ENCODE results near the gene MGA. TPM values are rescaled to one million over a fixed set of nuclear protein-coding genes. Genes with fewer than 3 reads are reported as not detected.

Gene MGA
- total RNA-seq, 1 donor from 2014 or later, result 25.3 TPM

GRCh38 chr15:41801850-41802455 lies 141.7 kb downstream of the MGA start:
- Histone ChIP-seq H3K27ac (no peak overlapping the region), H3K4me1 (peaks cover 0 to 16% of the 10 kb centered on the region in 2 donors), H3K36me3 (peaks cover 8 to 18% of the 10 kb centered on the region in 2 donors), H3K4me3 (no peak overlapping the region), H3K27me3 (no peaks in the 10 kb centered on the region), H3K9me3 (no peaks in the 10 kb centered on the region)
- intact Hi-C loops (cut with DNase I), result no loop called here
- no peak for TF ChIP-seq CTCF (IDR thresholded peaks at IDR 0.05)
- no peak for DNase-seq (ENCODE audit: low spot score in 2 of 2)

GRCh38 chr15:41804361-41804760 lies 144.2 kb downstream of the MGA start:
- intact Hi-C loops (cut with DNase I), result no loop called here
- H3K4me3 ChIP-seq, result no peak overlapping the region
- H3K9me3 ChIP-seq, result no peaks in the 10 kb centered on the region
- H3K36me3 ChIP-seq, result peaks cover 8 to 18% of the 10 kb centered on the region in 2 donors
- TF ChIP-seq CTCF (IDR thresholded peaks at IDR 0.05), result no peak
- DNase-seq (ENCODE audit: low spot score in 2 of 2), result no peak
- H3K27me3 ChIP-seq, result no peaks in the 10 kb centered on the region
- peak overlapping the region; percentile 63 to 64 for H3K27ac ChIP-seq
- H3K4me1 ChIP-seq, result peaks cover 0 to 12% of the 10 kb centered on the region in 2 donors

GRCh38 chr15:41804916-41805666 lies 144.9 kb downstream of the MGA start:
- no peak for DNase-seq (ENCODE audit: low spot score in 2 of 2)
- H3K4me1 ChIP-seq, result peaks cover 0 to 12% of the 10 kb centered on the region in 2 donors

GRCh38 chr15:41805711-41806110 lies 145.5 kb downstream of the MGA start:
- no peak for DNase-seq (ENCODE audit: low spot score in 2 of 2)
- intact Hi-C loops (cut with DNase I), result no loop called here
- Histone ChIP-seq H3K27me3 (no peaks in the 10 kb centered on the region), H3K4me3 (no peak overlapping the region), H3K9me3 (no peaks in the 10 kb centered on the region), H3K36me3 (peaks cover 4 to 5% of the 10 kb centered on the region in 2 donors), H3K4me1 (peaks cover 0 to 12% of the 10 kb centered on the region in 2 donors), H3K27ac (peak overlapping the region; percentile 63 to 64)
- TF ChIP-seq CTCF (IDR thresholded peaks at IDR 0.05), result no peak

More at GRCh38 chr15:41804916-41805666, 144.9 kb downstream of the MGA start:
- intact Hi-C loops (cut with DNase I), result no loop called here
- Histone ChIP-seq H3K4me3 (no peak overlapping the region), H3K27ac (peak overlapping the region; percentile 63 to 64), H3K36me3 (peaks cover 8 to 11% of the 10 kb centered on the region in 2 donors), H3K9me3 (no peaks in the 10 kb centered on the region), H3K27me3 (no peaks in the 10 kb centered on the region)
- no peak for TF ChIP-seq CTCF (IDR thresholded peaks at IDR 0.05)

- intact Hi-C loops (cut with DNase I), result no loop called here
- Histone ChIP-seq H3K4me1 (peaks cover 0 to 12% of the 10 kb centered on the region in 2 donors), H3K36me3 (no peaks in the 10 kb centered on the region)
Measured at GRCh38 chr15:41806291-41807181, 146.3 kb downstream of the MGA start.

More at GRCh38 chr15:41806291-41807181, 146.3 kb downstream of the MGA start:
- Histone ChIP-seq H3K9me3 (no peaks in the 10 kb centered on the region), H3K27ac (no peak overlapping the region), H3K27me3 (no peaks in the 10 kb centered on the region), H3K4me3 (no peak overlapping the region)
- no peak for TF ChIP-seq CTCF (IDR thresholded peaks at IDR 0.05)
- no peak for DNase-seq (ENCODE audit: low spot score in 2 of 2)

Data from ascending aorta (tissue), 2 donors.